Subcutaneous adipose tissue (tissue), 4 donors: ENCODE results near the gene CERS6. TPM values are rescaled to one million over a fixed set of nuclear protein-coding genes. Genes with fewer than 3 reads are reported as not detected.

Experiments used
- total RNA-seq, 4 donors: library from RNA; depleted of rRNA; stranded (reverse); fragments of >200 nt; gene quantifications; one replicate each; pipeline ENCODE4 v1.1.0, GENCODE V29; 2016
- TF ChIP-seq, protein P1 (sequence below): fragments of 450-650 bp; IDR thresholded peaks from one replicate; pipeline ENCODE4 v1.5.1; 2016; ENCODE audit warnings: low read depth, mild to moderate bottlenecking, control low read depth, antibody characterized with exemption, moderate library complexity

The CERS6 gene
- total RNA-seq, 4 donors from 2014 or later = 51.7 to 77.1 (median 59.3) TPM

- TF ChIP-seq, protein P1, sequence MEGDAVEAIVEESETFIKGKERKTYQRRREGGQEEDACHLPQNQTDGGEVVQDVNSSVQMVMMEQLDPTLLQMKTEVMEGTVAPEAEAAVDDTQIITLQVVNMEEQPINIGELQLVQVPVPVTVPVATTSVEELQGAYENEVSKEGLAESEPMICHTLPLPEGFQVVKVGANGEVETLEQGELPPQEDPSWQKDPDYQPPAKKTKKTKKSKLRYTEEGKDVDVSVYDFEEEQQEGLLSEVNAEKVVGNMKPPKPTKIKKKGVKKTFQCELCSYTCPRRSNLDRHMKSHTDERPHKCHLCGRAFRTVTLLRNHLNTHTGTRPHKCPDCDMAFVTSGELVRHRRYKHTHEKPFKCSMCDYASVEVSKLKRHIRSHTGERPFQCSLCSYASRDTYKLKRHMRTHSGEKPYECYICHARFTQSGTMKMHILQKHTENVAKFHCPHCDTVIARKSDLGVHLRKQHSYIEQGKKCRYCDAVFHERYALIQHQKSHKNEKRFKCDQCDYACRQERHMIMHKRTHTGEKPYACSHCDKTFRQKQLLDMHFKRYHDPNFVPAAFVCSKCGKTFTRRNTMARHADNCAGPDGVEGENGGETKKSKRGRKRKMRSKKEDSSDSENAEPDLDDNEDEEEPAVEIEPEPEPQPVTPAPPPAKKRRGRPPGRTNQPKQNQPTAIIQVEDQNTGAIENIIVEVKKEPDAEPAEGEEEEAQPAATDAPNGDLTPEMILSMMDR = no peak
These were observed 166.5 kb downstream of the CERS6 start for GRCh38 chr2:168622559-168622958.

DNA sequence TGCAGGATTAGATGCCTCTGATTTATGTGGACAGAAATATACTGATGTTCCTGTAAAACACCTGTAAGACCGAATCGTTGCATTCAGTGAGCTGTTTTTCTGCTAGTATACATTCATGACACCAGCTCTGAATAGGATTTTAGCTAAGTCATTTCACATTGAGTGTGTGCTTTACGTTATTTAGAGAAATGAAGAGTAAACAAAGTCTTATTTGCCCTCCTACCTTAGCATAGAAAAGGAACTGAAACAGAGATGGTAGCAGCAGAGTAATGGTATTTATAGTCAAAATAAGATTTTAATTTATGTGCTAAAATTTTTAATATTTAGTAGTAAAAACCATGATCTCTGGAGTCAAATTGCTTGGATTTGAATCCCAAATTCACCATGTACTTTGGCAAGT lies 168.0 kb downstream of the CERS6 start:
- TF ChIP-seq, protein P1 = no peak

GRCh38 chr2:168626096-168626495 lies 170.0 kb downstream of the CERS6 start:
- TF ChIP-seq, protein P1 = no peak

DNA sequence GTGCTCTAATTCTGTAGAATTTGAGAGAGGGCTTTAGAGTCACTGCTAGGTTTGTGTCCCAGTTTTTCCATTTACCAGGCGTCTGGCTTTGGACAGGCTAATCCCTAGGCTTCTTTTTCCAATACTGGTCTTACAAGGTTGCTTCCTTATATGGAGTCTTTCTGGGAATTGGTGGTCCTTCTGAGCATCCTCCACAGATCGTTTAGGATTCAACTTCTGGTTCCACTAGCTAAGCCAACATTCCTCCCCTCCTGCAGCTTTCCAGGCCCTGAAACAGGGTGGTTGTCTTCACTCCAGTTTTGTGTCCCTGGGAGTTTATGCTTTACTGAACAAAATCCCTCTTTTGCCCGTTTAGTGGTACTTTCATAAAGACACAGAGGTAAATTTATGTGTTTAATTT lies 170.6 kb downstream of the CERS6 start:
- TF ChIP-seq, protein P1 = no peak

- TF ChIP-seq, protein P1 = no peak
These were observed 176.6 kb downstream of the CERS6 start for GRCh38 chr2:168632709-168633121.

DNA sequence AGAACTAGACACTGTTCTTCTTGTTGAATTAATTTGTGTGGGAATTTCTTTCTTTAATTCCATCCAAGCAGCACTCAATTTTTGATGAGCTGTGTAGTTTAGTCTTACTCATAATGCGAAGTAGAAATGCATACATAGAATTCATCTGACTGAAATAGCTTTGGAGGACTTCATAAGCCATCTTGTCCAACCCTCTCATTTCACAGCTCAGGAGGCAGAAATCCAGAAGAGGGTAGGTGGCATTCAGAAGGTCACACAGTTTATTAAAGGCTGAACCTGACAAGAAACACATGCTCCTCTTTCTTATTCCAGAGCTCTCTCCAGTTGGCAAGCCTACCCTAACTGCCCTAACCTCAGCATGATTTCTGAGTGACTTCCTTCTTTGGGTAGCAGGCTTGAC lies 177.1 kb downstream of the CERS6 start:
- TF ChIP-seq, protein P1 = no peak

GRCh38 chr2:168633895-168634294 lies 177.8 kb downstream of the CERS6 start:
- TF ChIP-seq, protein P1 = no peak
